GM12878 (cell line): ENCODE results near the gene YIF1B. TPM values are rescaled to one million over a fixed set of nuclear protein-coding genes. Genes with fewer than 3 reads are reported as not detected.
A peak's percentile ranks its signal among the peaks of the same experiment; 100 is the strongest.

Experiments used
- ATAC-seq: fragments of 200-7000 bp; cut with Tn5 transposase; 3 replicates; pipeline ENCODE4 v1.9.1; 2020; ENCODE audit warnings: mild to moderate bottlenecking, moderate library complexity
- BruUV-seq: library from RNA; stranded (reverse); fragments of 400-500 nt; replicated peaks from 2 replicates; lab custom pipeline; 2021; lab: Mats Ljungman, UMichigan
- CTCF ChIA-PET: fragments of 300-600 bp; sonication (Branson Sonifier 250); formaldehyde crosslinking; extraction: SDS; loops from one replicate; lab custom pipeline; 2021; ENCODE audit warnings: inconsistent platforms; lab: Yijun Ruan, JAX
- POLR2A ChIA-PET: fragments of 350-600 bp; formaldehyde crosslinking; extraction: SDS; loops from one replicate; lab custom pipeline; 2021; ENCODE audit warnings: inconsistent platforms; lab: Charles Lee
- RAD21 ChIA-PET: fragments of 300-600 bp; sonication (Branson Sonifier 250); formaldehyde crosslinking; loops from one replicate; lab custom pipeline; 2023; ENCODE audit warnings: antibody characterized with exemption; ENCODE audit not compliant: unreplicated experiment; lab: Charles Lee
- SMC1A ChIA-PET: fragments of 300-600 bp; sonication (Branson Sonifier 250); formaldehyde crosslinking; loops from one replicate; lab custom pipeline; 2023; ENCODE audit not compliant: unreplicated experiment, uncharacterized antibody; lab: Charles Lee
- DNase-seq: peaks from one replicate; pipeline ENCODE4 v3.0.0-alpha.2; 2011; ENCODE audit warnings: low read depth, low spot score
- FAIRE-seq: peaks from 3 replicates; lab custom pipeline; 2011; peaks lifted over from hg19 to GRCh38; lab: Jason Lieb, UNC
- H2AFZ ChIP-seq: 2 replicates; pipeline ENCODE4 v1.6.0; 2011; ENCODE audit warnings: low read depth, low read length, control low read depth; ENCODE audit not compliant: control insufficient read depth
- H3K27ac ChIP-seq: 2 replicates; pipeline ENCODE4 v1.5.1; 2011; ENCODE audit warnings: control low read depth; ENCODE audit not compliant: control insufficient read depth, insufficient read depth
- H3K27me3 ChIP-seq, 2 experiments: replicated peaks in 1 of 2; 2 replicates each; pipeline versions ENCODE4 v1.6.0 to v1.6.1; 2011; ENCODE audit warnings: low read length in 1 of 2; ENCODE audit not compliant: control insufficient read depth in 2 of 2, insufficient read depth in 2 of 2
- H3K36me3 ChIP-seq, 2 experiments: 2 replicates each; pipeline ENCODE4 v1.5.1; 2011; ENCODE audit warnings: low read length in 1 of 2; ENCODE audit not compliant: control insufficient read depth in 2 of 2, insufficient read depth in 2 of 2
- H3K4me1 ChIP-seq: 2 replicates; pipeline ENCODE4 v1.6.1; 2011; ENCODE audit warnings: mild to moderate bottlenecking, low read length, moderate library complexity, mixed read lengths; ENCODE audit not compliant: control insufficient read depth, insufficient read depth
- H3K4me2 ChIP-seq: 2 replicates; pipeline ENCODE4 v1.6.0; 2011; ENCODE audit warnings: control low read depth; ENCODE audit not compliant: control insufficient read depth, insufficient read depth
- H3K4me3 ChIP-seq: fragments of 200-600 bp; sonication (generic); 2 replicates; pipeline ENCODE4 v1.5.1; 2016
- H3K79me2 ChIP-seq: 2 replicates; pipeline ENCODE4 v1.6.0; 2011; ENCODE audit warnings: low read length; ENCODE audit not compliant: control insufficient read depth, insufficient read depth
- H3K9ac ChIP-seq: 2 replicates; pipeline ENCODE4 v1.8.0; 2011; ENCODE audit warnings: low read length, control low read depth, mixed read lengths; ENCODE audit not compliant: control insufficient read depth, insufficient read depth
- H3K9me3 ChIP-seq: replicated peaks from 3 replicates; pipeline ENCODE4 v1.5.1; 2011; ENCODE audit warnings: mild to moderate bottlenecking, low read length; ENCODE audit not compliant: control insufficient read depth, insufficient read depth
- H4K20me1 ChIP-seq: 2 replicates; pipeline ENCODE4 v1.6.0; 2011; ENCODE audit not compliant: control insufficient read depth, insufficient read depth
- CTCF ChIP-seq, 3 experiments: IDR thresholded peaks in 2 of 3; conservative IDR thresholded peaks in 1 of 3; 2 replicates each; pipeline ENCODE4 v1.5.1; 2011; ENCODE audit warnings: low read depth in 3 of 3, low read length in 3 of 3, mild to moderate bottlenecking in 3 of 3, control low read depth in 2 of 3, moderate library complexity in 2 of 3, inconsistent platforms in 1 of 3, mixed read lengths in 1 of 3; ENCODE audit not compliant: control insufficient read depth in 2 of 3, insufficient read depth in 1 of 3; ENCODE audit errors: extremely low read depth in 1 of 3
- EGR1 ChIP-seq, 2 experiments: IDR thresholded peaks; 1 replicate in 1 of 2; 2 replicates in 1 of 2; pipeline ENCODE4 v1.6.1; 2011 to 2012; ENCODE audit warnings: low read depth in 2 of 2, low read length in 2 of 2, borderline replicate concordance in 1 of 2, mild to moderate bottlenecking in 1 of 2, moderate library complexity in 1 of 2
- HDAC6 ChIP-seq: fragments of 200-600 bp; sonication (generic); IDR thresholded peaks from one replicate; pipeline ENCODE4 v1.8.0; 2017; ENCODE audit warnings: antibody characterized with exemption; ENCODE audit not compliant: unreplicated experiment
- HSF1 ChIP-seq: fragments of 150-350 bp; IDR thresholded peaks from 2 replicates; pipeline ENCODE4 v1.6.1; 2014; ENCODE audit warnings: mild to moderate bottlenecking, low read depth, low read length
- IRF5 ChIP-seq: fragments of 450-650 bp; IDR thresholded peaks from 2 replicates; pipeline ENCODE4 v1.6.1; 2017; ENCODE audit warnings: borderline replicate concordance
- PBX3 ChIP-seq: IDR thresholded peaks from 2 replicates; pipeline ENCODE4 v1.6.1; 2011; ENCODE audit warnings: mild to moderate bottlenecking, low read depth, low read length, moderate library complexity; ENCODE audit not compliant: insufficient replicate concordance
- STAT1 ChIP-seq: fragments of 450-650 bp; conservative IDR thresholded peaks from 2 replicates; pipeline ENCODE4 v1.6.1; 2014; ENCODE audit warnings: antibody characterized with exemption, mild to moderate bottlenecking
- WGBS: methylation state at CpG from one replicate; pipeline ENCODE4 v1.1.6; 2016; ENCODE audit warnings: low lambda C conversion rate; ENCODE audit not compliant: insufficient replicate concordance, insufficient coverage; ENCODE audit errors: missing lambda C conversion rate; 5-methylcytosine and 5-hydroxymethylcytosine counted together
- in situ Hi-C: fragments of 300-500 bp; cut with MboI; formaldehyde crosslinking; loops from 9 replicates; pipeline ENCODE4 v1.14.3; 2018; ENCODE audit warnings: mixed read lengths
- intact Hi-C: fragments of 100-400 bp; cut with micrococcal nuclease; formaldehyde crosslinking; loops from one replicate; pipeline ENCODE4 v1.14.2; 2022; ENCODE audit not compliant: unreplicated experiment
- polyA plus RNA-seq, 11 experiments: library from polyadenylated mRNA; depleted of rRNA in 4 of 11; unstranded in 6 of 11; stranded (reverse) in 5 of 11; fragments of >200 nt; fragmentation: Nextera tagmentation in 4 of 11; fragmentation: Illumina TruSeq in 1 of 11; extraction: Ambion mirVana in 4 of 11; extraction: Trizol in 1 of 11; gene quantifications; 1 replicate in 1 of 11; 2 replicates in 10 of 11; pipeline versions ENCODE4 v1.2.1 to v1.2.3, GENCODE V29; 2011 to 2016; ENCODE audit warnings: inconsistent platforms in 2 of 11, missing spikeins in 2 of 11, low read depth in 1 of 11
- total RNA-seq, 4 experiments: library from RNA; depleted of rRNA in 3 of 4; stranded (reverse); fragments of >200 nt in 3 of 4; fragmentation: Illumina TruSeq in 1 of 4; extraction: Trizol in 1 of 4; gene quantifications; 2 replicates each; pipeline versions ENCODE4 v1.2.1 to v1.2.3, GENCODE V29; 2013 to 2021

YIF1B gene
- total and polyA plus RNA-seq, 10 of the 15 experiments (the other 5 are each of a cell fraction or from before 2014, with no cell fraction given): 1.3 to 106 (median 53.5) TPM

GRCh38 chr19:38362076-38362945 is 46.6 kb upstream of the YIF1B start:
- CTCF ChIA-PET: no interaction called here
- ATAC-seq: peak; percentile 63
- no peak for FAIRE-seq
- H3K9ac ChIP-seq: no peak overlapping the region; the same call in 1 of the 2 replicates
- H3K27ac ChIP-seq: no peak overlapping the region
- RAD21 ChIA-PET: no interaction called here
- peak overlapping the region; percentile 71; the same call in 1 of the 2 replicates for H3K4me3 ChIP-seq
- peaks cover 0 to 2% of the 10 kb centered on the region in 2 experiments; a peak in 3 of 4 replicates for H3K27me3 ChIP-seq
- intact Hi-C loops: no loop called here
- no peaks in the 10 kb centered on the region for H4K20me1 ChIP-seq
- no TSS peak for BruUV-seq
- SMC1A ChIA-PET: no interaction called here
- H3K36me3 ChIP-seq: no peaks in the 10 kb centered on the region
- no peaks in the 10 kb centered on the region for H3K79me2 ChIP-seq
- POLR2A ChIA-PET: no interaction called here
- no peak for TF ChIP-seq STAT1
- TF ChIP-seq EGR1 (IDR thresholded peaks at IDR 0.05; ENCODE audit: borderline replicate concordance in 1 of 2, low read depth in 2 of 2, low read length in 2 of 2): 0 out of 3 replicates have a peak, but pooled peaks of 1 of the 2 experiments have one; percentile 16
- TF ChIP-seq, all 136 proteins: peak for 1
- in situ Hi-C loops: no loop called here
- no peak for DNase-seq
- Histone ChIP-seq H3K4me2 (peak overlapping the region; percentile 95), H3K4me1 (no peaks in the 10 kb centered on the region; the same call in 1 of the 2 replicates), H2AFZ (peak overlapping the region; percentile 77), H3K9me3 (no peaks in the 10 kb centered on the region)
- 4% methylated on average over 65 of the region's 68 CpGs for WGBS

- H2AFZ ChIP-seq: peak overlapping the region; percentile 77
- TF ChIP-seq CTCF (IDR thresholded peaks at IDR 0.05 in 2 of 3, conservative IDR thresholded peaks at IDR 0.05 in 1 of 3; ENCODE audit: control insufficient read depth in 2 of 3, extremely low read depth in 1 of 3, insufficient read depth in 1 of 3, low read depth in 3 of 3, low read length in 3 of 3) (peak in 2 of 3 experiments; percentile 9 to 15; a peak in 1 of 6 replicates), PBX3 (no peak), IRF5 (no peak), HDAC6 (peak; percentile 31), HSF1 (no peak)
- FAIRE-seq (no peak), DNase-seq (no peak), ATAC-seq (peak; percentile 82)
- ChIA-PET SMC1A (no interaction called here), POLR2A (no interaction called here), RAD21 (no interaction called here), CTCF (no interaction called here)
- no peaks in the 10 kb centered on the region for H4K20me1 ChIP-seq
- intact Hi-C loops: no loop called here
- H3K27ac ChIP-seq: no peak overlapping the region
- no peaks in the 10 kb centered on the region for H3K79me2 ChIP-seq
- peaks cover 0 to 2% of the 10 kb centered on the region in 2 experiments; a peak in 3 of 4 replicates for H3K27me3 ChIP-seq
- BruUV-seq: no TSS peak
- in situ Hi-C loops: no loop called here
- H3K9me3 ChIP-seq: no peaks in the 10 kb centered on the region
- H3K4me1 ChIP-seq: no peaks in the 10 kb centered on the region; the same call in 1 of the 2 replicates
- peak overlapping the region; percentile 71; the same call in 1 of the 2 replicates for H3K4me3 ChIP-seq
- WGBS: 7% methylated on average over 29 of the region's 37 CpGs
- H3K36me3 ChIP-seq: no peaks in the 10 kb centered on the region
- H3K4me2 ChIP-seq: peak overlapping the region; percentile 95
- no peak overlapping the region; the same call in 1 of the 2 replicates for H3K9ac ChIP-seq
These were observed 45.9 kb upstream of the YIF1B start for GRCh38 chr19:38361633-38362075.
